ENCODE data around the gene SMARCD3.

The SMARCD3 gene

DNA sequence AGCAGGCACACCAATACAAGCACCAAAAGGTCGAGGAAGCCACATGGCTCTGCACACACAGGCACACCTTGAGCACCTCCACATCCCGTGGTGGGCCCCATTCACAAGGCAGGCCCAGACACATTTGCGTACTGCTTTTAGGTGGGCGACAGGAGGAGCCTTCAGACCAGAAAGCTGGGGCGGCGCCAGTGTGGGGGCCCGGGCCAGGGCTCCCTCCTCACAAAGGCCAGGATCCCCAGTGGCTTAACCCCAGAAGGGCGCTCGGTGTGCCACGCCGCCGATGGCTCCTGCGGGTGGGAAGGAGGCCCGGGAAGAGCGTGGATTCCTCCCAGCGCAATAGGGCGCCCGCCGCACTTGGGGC is 2.8 kb upstream of the SMARCD3 start:
- H3K4me3 ChIP-seq (ENCODE audit: low read depth, low read length) = no peak overlapping the region
- DNase-seq (ENCODE audit: low read depth) = no peak
- TF ChIP-seq POLR2A (IDR thresholded peaks at IDR 0.05; ENCODE audit: extremely low read depth, insufficient read length) (no peak), MYC (IDR thresholded peaks at IDR 0.05; ENCODE audit: low read depth, low read length) (no peak), MAX (IDR thresholded peaks at IDR 0.05; ENCODE audit: low read depth, low read length) (no peak), CTCF (IDR thresholded peaks at IDR 0.05; ENCODE audit: low read depth, low read length) (no peak)

DNA sequence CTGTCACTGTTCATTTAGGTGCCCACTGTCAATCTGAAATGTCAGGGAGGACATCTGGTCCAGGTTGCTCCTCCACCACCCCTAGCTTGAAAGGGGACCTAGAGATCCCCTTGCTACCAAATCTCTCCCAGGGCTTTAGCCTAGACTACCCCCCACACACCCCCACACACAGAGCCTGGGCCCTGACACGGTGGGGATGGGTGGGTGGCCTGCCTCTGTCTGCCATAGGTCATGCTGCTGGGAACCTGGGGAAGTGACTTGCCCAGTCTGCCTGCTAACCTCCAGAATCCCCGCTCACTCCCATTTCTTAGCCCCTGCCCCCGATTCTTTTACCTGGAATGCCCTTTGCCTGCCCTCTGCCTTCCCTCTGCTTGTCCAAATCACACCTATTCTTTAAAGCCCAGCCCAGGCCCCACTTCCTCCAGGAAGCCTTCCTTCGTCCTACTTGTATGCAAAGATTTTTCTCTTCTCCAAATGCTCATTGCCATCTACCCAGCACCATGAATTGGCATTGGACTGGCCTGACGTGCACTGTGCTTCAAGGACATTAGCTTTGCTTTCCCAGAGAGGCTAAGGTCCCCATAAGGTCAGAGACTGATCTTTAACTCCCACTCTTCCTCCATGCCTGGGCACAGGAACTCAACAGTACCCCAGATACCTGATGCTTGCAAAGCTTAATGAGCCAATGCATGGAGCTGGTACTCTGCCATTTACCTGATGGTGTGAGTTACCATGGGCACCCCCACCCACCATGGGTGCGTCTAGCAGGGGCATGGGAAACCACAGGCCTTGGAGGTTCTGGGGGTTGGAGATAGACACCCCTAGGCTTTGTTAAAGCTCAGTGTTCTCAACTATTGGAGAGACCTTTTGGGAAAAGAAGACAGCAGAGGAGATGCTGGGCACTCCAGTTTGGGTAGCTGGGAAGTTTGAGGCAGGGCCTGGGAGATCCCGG is 2.0 kb upstream of the SMARCD3 start:
- TF ChIP-seq MYC (IDR thresholded peaks at IDR 0.05; ENCODE audit: low read depth, low read length) = no peak
- TF ChIP-seq MAX (IDR thresholded peaks at IDR 0.05; ENCODE audit: low read depth, low read length) = no peak
- no peak for TF ChIP-seq CTCF (IDR thresholded peaks at IDR 0.05; ENCODE audit: low read depth, low read length)
- TF ChIP-seq POLR2A (IDR thresholded peaks at IDR 0.05; ENCODE audit: extremely low read depth, insufficient read length) = no peak
- DNase-seq (ENCODE audit: low read depth) = no peak
- no peak overlapping the region for H3K4me3 ChIP-seq (ENCODE audit: low read depth, low read length)

- no peak for DNase-seq (ENCODE audit: low read depth)
- H3K4me3 ChIP-seq (ENCODE audit: low read depth, low read length) = no peak overlapping the region
- TF ChIP-seq MYC (IDR thresholded peaks at IDR 0.05; ENCODE audit: low read depth, low read length) = no peak
- TF ChIP-seq MAX (IDR thresholded peaks at IDR 0.05; ENCODE audit: low read depth, low read length) = no peak
- no peak for TF ChIP-seq CTCF (IDR thresholded peaks at IDR 0.05; ENCODE audit: low read depth, low read length)
- no peak for TF ChIP-seq POLR2A (IDR thresholded peaks at IDR 0.05; ENCODE audit: extremely low read depth, insufficient read length)
Observed at GRCh38 chr7:151249732-151250072, 1.2 kb upstream of the SMARCD3 start.

DNA sequence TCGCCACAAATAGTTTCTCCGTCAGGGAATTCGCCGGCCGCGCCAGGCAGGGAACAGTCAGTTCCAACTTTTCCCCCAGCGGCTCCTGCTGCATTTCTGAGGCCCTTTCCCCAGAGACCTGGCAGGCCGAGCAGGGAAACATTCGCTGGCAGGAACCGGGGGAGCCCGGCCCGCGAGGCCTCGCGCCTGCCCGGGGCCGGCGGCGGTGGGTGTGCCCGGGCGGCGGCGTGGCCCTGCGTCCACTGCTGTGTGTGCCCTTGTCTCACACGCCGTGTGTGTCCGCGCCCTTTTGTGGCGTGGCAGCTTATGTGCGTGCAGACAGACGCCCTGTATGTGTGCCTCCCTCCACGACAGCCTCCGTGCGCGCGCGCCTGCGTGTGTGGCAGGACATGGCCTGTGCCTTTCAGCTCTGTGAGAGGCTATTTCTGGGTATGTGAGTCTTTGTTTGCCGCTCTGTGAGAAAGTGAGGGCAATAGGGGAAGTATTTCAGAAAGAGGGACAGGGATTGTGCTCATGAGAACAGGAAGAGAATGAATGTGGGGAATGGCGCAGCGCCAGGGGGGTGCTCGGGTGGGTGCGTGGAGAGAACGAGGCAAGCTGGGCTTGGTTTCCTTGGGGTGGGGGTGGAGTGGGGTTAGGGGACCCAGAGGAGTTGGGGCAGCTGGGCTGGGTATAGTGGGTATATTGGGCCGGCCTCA is 689 bp upstream of the SMARCD3 start:
- H3K4me3 ChIP-seq (ENCODE audit: low read depth, low read length) = peak overlapping the region; percentile 8
- TF ChIP-seq MAX (IDR thresholded peaks at IDR 0.05; ENCODE audit: low read depth, low read length) = 0 out of 2 replicates have a peak, but pooled peaks have one; percentile 16
- no peak for TF ChIP-seq POLR2A (IDR thresholded peaks at IDR 0.05; ENCODE audit: extremely low read depth, insufficient read length)
- TF ChIP-seq MYC (IDR thresholded peaks at IDR 0.05; ENCODE audit: low read depth, low read length) = 0 out of 2 replicates have a peak, but pooled peaks have one; percentile 22
- TF ChIP-seq CTCF (IDR thresholded peaks at IDR 0.05; ENCODE audit: low read depth, low read length) = no peak

DNA sequence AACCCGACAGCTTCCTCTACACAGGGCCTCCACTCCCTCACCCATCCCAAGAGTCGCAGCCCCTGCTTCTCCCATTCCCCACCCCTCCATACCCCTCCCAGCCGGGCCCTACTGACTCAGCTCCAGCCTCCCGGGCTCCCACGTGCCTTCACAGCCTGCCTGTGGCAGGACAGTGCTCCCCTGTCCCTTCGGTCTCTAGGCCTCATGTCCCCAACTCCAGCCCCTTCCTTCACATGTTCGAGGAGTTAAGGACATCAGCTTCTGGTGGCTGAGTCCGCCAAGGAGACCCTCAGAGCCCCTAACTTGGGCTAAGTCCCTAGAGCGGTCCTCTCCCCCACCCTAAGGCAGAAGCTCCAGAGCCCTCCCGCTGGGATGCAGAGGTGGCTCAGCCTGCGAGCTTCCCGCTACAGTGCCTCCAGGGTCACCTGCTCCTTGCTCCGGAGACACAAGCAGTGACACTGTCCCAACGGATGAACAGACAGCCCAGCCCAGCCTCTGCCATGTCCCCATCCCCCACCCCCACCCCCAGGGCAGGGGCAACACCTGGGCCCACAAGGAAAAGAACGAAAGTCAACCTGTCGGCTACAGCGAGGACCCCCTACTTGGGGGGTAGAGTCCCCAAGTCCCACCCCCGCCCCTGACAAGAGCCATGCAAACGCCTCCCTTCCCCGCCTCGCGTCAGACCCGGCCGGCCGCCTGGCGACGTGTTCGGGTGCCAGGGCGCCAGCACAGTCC is 716 bp downstream of the SMARCD3 start:
- no peak overlapping the region for H3K4me3 ChIP-seq (ENCODE audit: low read depth, low read length)
- no peak for TF ChIP-seq CTCF (IDR thresholded peaks at IDR 0.05; ENCODE audit: low read depth, low read length)
- TF ChIP-seq MYC (IDR thresholded peaks at IDR 0.05; ENCODE audit: low read depth, low read length) = no peak
- no peak for TF ChIP-seq POLR2A (IDR thresholded peaks at IDR 0.05; ENCODE audit: extremely low read depth, insufficient read length)
- TF ChIP-seq MAX (IDR thresholded peaks at IDR 0.05; ENCODE audit: low read depth, low read length) = no peak
- no peak for DNase-seq (ENCODE audit: low read depth)

More for the DNA sequence above, 689 bp upstream of the SMARCD3 start:
- DNase-seq (ENCODE audit: low read depth) = peak; percentile 81

Data from NB4 (cell line).